ENCODE results near the gene RALGPS1.

Gene RALGPS1

DNA sequence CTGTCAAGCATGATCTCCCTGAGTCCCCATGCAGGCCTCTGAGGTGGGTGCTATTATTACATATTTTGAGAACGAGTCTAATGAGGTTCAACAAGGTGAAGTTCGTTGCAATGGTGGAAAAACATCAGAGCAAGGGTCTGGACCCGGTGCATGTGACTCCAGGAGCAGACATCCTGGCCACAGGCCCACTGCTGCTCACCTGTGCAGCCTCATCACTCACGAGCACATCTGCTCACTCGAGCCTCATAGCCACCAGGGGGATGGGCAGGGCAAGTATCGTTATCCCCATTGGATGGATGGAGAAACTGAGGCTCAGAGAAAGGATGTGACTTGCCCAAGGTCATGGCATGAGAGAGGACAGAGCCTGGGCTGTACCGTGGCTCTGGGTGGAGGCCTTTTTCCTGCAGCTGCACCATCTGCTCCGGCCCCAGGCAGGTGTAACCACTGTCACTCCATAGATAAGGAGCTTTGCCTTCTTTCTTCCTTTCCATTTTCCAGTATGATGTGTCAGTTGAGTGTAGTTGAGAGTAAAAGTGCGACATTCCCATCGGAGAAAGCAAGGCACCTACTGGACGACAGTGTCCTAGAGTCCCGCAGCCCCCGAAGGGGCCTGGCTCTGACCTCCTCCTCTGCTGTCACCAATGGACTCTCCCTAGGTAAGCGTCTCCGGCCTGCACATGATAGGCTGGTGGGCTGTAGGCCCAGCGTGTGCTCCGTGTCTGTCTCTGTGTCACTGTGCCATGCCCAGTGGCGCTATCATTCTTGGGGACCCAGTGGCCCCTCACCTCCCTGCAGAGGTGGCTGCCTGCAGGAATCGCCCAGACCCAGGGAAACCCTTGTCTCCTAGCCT is 281.6 kb downstream of the RALGPS1 start:
- no peak for DNase-seq

DNA sequence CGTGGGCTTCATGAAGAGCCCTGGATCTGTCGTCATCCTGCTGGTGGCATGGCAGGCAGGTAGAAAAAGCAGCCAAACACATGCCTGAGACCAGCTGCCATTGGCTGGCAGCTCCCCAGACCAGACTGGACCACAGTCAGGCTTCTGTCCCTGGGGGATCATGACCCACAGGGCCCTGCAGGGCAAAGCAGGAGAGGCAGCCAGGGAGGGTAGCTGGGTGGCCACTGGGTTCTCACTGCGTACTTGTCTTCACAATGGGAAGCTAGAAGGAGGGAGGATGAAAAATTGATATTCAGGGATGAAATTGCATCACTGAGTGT is 282.2 kb downstream of the RALGPS1 start:
- no peak for DNase-seq

DNA sequence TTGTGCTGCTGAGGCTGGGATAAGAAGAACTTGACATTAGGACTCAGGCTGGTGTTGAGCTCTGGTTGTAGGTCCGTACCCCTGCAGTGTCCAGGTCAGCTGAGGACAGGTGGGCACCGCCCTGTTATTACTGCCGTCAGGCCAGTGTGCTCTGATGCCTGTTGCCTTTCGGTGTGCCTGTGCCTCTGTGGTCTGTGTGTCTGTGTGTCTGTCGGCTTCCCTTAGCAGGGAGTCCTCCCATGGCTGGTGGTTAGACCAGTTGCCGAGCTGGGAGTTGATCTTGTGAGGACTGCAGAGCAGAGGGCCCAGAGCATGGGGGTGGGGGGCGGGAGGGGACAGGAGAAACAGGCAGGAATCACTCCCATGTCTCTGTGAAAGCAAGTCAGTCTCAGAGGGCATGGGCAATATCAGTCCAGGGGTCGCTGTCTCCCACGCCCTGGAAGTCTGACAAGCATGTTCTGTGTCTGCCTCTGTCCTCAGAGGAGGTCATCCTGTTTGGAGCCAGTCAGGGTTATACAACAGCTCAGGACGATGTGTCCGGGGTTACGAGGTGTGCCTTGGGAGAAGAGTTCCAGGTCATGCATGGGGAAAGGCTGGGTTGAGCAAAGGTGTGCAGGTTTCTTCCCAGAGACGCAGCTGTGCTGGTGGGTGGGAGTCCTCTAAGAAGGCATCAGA is 282.7 kb downstream of the RALGPS1 start:
- DNase-seq, result no peak

DNA sequence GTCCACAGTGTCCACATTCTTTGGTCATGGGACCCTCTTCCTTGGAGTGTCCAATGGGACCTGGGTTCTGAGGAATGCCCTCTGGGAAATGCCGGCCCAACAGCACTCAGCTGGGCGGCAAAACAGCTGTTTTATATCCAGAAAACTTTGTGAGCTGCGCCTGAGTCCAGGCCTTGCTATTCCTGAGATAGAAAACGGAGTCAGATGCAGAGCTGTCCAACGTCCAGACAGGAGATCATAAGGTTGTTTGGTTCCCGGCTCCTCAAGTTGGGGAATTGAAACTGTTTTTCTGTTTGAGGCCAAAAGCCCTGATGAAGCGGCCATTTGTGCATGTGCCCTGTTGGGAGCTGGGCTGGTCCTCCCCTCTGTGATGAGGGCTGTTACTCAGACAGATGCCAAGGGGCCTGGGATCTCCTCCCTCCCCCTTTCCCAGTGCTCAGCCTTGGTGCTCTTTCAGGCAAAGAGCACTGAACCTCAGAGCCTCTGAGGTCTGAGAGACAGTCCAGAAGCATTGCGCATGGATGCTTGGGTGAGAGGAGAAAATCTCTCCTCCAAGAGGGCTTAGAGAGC is 283.4 kb downstream of the RALGPS1 start:
- DNase-seq, result no peak

DNA sequence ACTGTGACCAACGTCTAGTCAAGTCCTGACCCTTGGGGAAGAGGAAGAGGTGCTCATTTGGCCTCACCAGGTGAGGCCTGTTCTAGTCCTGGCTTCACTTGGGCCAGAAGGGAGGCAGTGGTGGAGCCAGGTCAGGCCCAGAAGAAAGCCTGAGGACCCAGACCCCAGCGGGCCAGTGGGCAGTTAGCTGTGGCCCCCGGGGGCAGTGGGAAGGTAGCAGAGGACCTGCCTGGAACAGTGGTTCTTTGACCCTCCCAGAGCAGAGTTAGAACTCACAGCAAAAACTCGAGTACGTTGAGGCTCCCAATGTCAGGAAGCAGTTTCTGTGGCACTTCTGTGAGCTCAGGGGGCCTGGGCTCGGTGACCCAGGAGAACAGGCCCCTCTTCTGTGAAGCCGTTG is 284.0 kb downstream of the RALGPS1 start:
- no peak for DNase-seq

DNA sequence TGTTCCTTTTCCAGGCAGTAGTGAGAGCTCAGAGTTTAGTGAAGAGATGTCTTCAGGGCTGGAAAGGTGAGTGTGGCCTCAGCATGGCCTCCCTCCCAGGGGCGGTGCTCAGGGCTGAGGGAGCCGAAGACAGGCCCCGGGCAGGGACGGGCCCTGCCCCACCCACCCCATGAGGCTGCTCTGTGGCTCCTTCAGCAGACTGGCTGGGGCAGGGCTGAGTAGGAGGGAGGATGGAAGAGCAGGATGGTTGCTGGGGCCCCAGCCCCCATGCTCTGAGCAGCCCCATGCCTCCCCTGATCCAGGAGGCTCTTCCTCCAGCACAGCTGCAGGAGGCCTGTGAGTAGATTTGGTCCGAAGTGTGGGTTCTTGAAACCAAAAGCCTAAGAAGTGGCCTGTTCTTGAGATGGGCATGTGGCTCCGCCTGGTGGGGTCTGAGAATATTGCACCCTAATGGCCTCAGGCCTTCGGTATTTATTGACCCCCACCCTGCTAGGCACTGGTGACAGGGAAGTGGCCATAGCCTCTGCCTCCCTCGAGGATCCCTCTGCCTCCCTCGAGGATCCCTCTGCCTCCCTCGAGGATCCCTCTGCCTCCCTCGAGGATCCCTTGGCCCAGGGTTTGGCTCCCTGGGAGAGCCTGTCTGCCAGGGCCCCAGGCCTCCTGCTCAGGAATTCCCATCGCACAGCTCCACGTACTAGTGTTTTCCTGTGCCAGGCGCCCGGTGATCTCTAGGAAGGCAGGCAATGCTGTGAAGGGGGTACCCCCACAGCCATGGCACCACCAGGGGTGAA is 284.6 kb downstream of the RALGPS1 start:
- DNase-seq, result peak; percentile 23

DNA sequence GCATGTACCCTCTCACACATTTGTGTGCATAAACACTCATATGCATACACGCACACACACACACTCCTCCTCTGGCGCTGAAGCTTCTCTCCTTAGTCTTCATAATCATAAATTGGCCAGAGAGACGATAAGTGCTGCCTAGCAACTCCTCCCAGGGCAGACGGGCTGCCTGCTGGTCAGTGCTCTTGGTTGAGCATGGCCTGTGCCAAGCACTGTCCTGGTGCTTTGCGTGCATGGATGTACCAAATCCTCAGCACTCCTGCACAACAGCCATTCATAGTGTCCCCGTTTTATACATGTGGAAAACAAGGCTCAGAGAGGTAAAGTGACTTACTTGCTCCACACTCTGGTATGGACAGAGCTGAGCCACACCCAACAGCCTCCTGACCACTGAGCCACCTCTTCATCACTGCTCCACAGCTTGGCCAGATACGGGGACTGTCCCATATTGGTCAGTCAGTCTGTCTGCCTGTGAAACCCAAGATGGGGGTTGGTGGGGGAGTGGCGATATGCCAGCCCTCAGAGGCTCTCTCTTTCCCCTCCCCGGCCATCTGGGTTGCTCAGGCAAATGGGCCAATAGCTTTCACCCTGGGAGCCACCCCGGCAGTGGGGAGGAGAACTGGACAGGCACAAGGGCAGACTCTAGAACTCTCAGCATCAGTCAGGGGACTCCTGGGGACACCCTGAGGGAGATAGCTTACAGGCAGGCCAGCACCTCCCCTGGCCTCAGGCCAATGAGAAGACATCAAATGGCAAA is 285.7 kb downstream of the RALGPS1 start:
- DNase-seq, result no peak

DNA sequence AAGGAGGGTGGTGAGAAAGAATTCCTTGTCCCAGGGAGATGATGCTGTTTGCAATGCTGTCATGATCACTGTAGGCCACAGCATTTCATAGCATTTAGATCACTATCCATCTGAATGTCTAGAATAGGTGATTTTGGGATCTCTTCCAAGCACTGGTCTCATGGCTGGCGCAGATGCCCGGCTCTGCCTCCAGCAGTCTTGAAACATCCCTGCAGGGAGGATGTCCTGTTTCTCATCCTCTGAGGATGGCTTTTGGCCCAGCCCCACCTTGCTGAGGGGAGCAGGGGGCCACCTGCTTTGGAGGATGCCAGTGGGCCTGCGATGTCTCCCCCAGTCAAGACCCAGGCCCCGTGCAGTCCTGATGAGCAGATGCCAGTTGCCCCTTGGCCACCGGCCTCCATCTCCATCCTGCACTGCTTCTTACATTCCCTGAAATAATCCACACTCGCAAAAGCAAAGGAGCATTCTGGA is 286.5 kb downstream of the RALGPS1 start:
- DNase-seq, result no peak

DNA sequence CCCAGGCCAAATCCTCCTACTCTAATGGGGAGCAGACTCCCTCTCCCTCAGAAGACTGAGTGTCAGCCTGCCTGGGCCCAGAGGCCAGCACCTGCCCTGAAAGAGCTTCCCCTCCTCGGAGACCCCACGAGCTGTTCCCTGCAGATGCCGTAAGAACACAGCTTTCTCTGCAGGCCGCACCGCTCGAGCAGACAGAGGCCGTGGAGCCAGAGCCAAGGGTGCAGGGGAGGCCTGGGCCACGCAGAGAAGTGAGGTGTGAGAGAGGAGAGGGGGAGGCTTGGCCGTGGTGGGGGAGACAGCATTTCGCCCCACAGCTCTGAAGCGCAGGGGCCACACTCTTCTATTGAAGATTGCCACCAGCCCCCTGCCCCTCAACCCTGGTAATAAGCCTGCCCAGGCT is 287.1 kb downstream of the RALGPS1 start:
- DNase-seq, result no peak

DNA sequence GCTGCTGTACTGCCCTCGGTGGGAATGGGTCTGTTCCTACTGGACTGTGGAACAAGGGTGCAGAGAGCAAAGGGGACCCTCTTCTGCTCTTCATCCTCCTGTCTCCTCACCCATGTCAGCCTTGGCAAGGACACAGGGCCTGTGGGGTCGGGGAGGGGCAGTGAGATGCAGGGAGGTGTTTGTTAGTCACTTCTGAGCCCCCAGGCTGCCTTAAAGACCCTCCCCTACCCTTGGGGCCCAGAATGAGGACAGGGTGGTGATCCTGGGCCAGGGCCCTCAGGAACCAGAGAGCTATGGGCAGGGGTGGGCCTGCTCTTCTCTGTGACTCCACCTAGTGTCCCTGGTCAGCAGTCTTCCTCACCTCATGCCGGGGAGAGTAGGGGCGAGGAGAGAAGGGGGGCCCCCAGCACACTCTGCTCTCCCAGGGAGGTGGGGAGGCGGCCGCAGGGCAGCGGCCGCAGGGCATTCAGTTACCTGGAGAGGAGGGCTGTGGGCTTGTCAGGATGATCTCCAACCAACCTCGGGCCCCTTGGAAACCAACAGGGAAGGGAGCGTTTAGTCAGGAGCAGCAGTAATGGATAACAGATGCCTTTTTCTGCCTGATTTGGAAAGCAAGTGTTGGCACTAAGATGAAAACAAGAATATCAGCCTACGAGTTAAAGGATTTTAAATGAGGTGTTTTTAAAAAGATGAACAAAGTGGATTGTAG is 288.0 kb downstream of the RALGPS1 start:
- no peak for DNase-seq

DNA sequence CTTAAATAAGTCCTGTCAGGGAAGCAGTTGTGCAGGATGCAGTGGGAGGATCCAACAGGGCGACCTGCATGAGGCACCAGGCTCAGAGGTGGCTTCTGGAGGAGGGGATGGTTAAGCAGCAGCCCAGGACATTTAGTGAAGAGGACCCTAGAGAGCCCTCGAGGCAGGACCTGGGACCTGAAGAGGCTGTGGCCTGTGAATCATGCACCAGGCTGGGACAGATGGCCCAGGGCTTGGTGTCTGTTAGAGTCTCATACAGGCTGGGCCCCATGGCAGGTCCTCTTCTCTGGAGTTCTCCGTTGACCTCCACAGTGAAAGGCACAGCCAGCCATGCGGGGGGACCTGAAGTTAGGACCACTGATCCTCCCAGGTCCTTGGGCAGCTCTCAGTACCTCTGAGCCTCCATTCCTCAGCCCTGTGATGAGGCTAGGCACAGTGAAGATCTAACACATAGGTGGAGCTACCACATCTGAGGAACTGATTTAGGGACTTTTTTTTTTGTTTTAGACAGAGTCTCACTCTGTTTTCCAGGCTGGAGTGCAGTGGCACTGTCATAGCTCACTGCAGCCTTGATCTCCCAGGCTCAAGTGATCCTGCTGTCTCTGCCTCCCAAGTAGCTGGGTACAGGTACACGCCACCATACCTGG is 289.2 kb downstream of the RALGPS1 start:
- DNase-seq, result no peak

DNA sequence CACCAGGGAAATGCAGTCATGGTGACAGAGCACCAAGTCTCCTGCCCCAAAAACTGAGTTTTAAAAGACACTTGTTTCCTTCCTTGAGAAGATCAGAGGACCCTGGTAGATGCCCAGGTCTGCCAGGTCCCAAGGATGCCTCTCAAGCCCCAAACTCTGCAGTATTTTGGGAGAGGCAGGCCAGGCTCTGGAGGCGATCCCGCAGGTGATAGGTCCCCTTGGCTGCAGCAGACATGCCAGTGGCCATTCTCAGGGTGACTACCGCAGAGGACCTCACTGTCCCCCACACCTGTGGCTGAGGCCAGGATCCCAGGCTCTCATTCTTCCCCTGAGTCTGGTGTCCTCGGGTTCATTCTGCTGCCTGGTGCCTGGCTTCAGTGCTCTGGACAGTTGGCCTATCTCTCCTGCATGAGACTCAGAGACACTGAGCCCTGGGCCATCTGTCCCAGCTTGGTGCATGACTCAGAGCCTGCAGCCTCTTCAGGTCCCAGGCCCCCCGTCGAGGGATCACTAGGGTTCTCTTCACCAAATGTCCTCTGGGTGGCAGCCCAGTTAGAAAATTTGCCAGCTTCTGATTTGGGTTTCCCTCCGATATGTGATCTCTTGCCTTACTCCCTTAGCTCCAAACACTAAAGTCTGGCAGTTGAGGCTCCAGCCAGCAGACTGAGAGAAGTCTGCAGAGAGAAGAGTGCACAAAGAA is 290.3 kb downstream of the RALGPS1 start:
- peak; percentile 64 for DNase-seq

DNA sequence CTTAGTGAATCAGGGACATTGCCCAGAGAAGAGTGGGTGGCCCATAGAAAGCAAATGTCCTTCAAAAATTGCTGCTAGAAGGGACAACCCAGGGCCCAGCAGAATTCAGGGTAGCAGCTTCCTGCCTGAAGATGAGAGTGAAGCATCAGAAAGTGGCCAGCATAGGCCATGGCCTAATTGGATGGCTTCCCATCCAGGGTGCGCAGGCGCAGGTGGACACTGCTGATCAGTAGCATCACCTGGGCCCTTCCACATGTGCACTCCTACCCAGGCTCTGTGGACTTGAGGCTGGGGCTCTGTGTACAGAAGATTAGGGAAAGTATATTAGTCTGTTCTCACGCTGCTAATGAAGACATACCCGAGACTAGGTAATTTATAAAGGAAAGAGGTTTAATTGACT is 291.4 kb downstream of the RALGPS1 start:
- DNase-seq, result no peak

DNA sequence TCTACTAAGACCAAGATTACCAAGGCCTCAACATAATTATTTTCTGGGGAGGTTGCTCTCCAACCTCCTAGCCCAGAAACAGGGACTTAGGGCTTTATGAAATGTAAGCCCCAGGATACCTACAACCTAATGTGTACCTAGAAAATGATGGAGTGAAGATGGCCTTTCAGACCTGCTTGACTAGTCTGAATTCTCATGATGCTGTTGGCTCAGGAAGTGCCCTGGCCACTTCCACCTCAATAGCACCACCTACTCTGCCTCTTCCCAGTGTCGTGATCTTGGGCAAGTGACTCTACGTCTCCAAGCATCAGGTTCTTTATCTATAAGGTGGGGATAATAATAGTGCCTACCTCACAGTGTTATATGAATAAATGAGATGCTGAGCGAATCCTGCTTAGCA is 292.1 kb downstream of the RALGPS1 start:
- DNase-seq, result no peak

DNA sequence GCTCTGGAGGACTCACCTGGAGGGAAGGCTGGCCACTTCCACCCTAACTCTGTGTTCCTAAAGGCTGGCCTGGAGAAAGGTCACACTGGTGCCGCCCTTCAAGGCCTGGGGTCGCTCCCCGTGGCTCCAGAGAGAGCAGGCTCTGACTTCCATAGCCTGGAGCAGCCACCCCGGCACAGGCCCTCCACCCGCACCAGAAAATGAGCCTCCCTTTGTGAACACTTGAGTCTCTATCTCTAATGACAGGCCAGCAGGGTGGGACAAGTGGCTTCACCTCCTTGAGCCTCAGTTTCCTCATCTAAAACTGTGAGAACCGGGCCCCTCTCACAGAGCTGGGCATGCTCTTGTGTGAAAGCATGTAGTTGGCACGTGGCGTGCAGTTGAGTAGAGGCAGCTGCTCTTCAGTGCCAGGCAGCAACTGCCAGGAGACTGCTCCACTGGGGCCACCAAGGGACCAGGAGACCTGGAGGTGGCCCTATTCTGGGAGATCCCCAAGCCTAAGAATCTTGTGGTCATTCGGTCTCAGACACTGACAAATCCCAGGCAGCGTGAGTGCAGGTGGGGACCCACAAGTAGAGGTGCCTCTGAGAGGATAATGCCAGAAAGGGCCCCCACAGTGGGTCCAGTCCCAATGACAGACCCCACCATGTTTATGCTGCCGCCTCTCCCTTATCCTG is 293.3 kb downstream of the RALGPS1 start:
- DNase-seq, result no peak

DNA sequence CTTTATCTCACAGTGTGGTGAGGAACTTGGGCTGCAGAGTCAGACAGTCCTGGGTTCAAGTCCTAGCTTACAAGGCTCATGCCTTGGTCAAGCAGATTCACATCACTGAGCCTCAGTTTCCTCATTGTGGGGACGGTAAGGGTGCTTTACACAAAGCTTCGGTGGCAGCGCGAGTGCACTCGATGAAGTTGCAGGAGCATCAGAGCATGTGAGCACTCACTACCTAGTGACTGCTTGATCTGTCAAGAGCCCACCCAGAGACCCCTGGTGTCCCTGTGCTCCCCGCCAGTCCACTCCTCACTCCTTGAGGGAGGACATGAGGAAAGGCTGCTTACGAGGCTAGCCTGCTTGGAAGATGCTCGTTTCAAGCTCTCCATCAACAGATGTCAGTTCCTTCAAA is 293.8 kb downstream of the RALGPS1 start:
- no peak for DNase-seq

DNA sequence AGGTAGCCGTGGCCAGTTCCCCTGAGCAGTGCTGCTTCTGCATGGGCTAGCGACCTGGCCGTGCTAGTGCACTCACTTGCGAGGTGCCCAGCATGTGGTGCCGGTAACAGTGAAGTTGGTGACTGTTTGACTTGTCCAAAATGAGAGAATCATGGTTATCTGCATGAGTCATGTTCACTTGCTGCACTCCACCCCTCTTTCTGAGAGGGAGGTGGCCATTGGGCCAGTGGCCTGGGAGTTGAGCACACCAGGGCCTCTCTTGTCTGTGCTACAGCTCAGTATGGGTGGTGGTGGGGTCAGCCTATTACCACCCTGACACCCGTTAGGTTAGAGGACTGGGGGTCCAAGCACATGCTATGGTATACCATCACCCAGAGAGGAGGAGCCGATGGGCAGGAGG is 294.6 kb downstream of the RALGPS1 start:
- no peak for DNase-seq

DNA sequence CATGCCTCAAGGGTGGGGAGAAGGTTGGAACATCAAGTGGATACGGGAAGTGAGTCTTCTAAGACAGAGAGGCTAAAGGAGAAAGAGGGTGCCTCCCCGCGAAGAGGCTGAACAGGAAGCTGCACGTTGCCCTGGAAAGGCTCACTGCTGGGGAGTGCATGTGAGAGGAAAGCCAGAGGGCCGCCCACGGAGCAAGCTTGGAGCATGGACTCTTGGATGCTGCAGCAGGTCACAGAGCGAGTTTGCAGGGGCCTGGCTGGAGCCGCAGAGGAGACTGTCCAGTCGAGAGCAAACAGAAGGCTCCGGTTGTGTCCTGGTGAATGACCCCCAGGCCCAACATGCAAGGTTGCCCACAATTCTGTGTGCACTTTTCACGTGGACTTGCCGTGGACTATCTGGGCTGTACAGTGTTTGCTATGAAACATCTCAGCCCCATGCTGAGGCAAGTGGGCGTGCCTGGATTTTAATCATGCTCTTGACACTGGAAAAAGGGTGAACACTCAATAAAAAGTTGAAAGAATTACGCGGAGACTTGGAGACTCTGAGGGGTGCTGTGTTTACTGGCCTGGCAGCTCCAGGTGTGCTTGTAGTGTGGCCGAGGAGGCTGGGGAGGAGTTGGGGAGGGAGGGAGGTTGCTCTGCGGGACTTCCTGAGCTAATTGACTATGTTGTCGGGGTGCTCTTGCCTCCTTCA is 295.5 kb downstream of the RALGPS1 start:
- no peak for DNase-seq

Data from NCI-H446 treated with DMSO at 0.1 percent for 48 hours (cell line).